IMR-90 (cell line): ENCODE results near the gene CREB3L1. TPM values are rescaled to one million over a fixed set of nuclear protein-coding genes. Genes with fewer than 3 reads are reported as not detected.

Experiments used
- ATAC-seq: fragments of 200-7000 bp; cut with Tn5 transposase; 2 replicates; pipeline ENCODE4 v1.9.1; 2020; ENCODE audit warnings: low read depth, mild to moderate bottlenecking, moderate library complexity
- BruUV-seq: library from RNA; stranded (reverse); fragments of 400-500 nt; replicated peaks from 2 replicates; lab custom pipeline; 2021; lab: Mats Ljungman, UMichigan
- CTCF ChIA-PET: fragments of 300-600 bp; formaldehyde crosslinking; extraction: SDS; loops from one replicate; lab custom pipeline; 2021; ENCODE audit warnings: antibody characterized with exemption; lab: Yijun Ruan, JAX
- POLR2A ChIA-PET: fragments of 300-600 bp; sonication (Branson Sonifier 250); formaldehyde crosslinking; loops from one replicate; lab custom pipeline; 2022; ENCODE audit warnings: antibody characterized with exemption; ENCODE audit not compliant: unreplicated experiment; lab: Charles Lee
- DNase-seq: peaks from one replicate; pipeline ENCODE4 v3.0.0; 2013
- H2AFZ ChIP-seq: replicated peaks from 2 replicates; pipeline ENCODE3; 2013; ENCODE audit warnings: low read length, mild to moderate bottlenecking; ENCODE audit not compliant: poor library complexity
- H2AK5ac ChIP-seq: 2 replicates; pipeline ENCODE4 v1.6.1; 2013; ENCODE audit warnings: low read depth, low read length, inconsistent platforms
- H2AK9ac ChIP-seq: replicated peaks from 2 replicates; pipeline ENCODE3; 2013; ENCODE audit warnings: mild to moderate bottlenecking, low read depth, low read length, moderate library complexity; ENCODE audit not compliant: poor library complexity
- H2BK120ac ChIP-seq: 2 replicates; pipeline ENCODE4 v1.6.1; 2013; ENCODE audit warnings: low read depth, low read length, inconsistent platforms
- H2BK15ac ChIP-seq: 3 replicates; pipeline ENCODE4 v1.6.1; 2013; ENCODE audit warnings: low read depth, low read length, inconsistent platforms
- H2BK20ac ChIP-seq: 2 replicates; pipeline ENCODE4 v1.6.1; 2013; ENCODE audit warnings: low read depth, mild to moderate bottlenecking, inconsistent platforms, low read length, moderate library complexity
- H2BK5ac ChIP-seq: 2 replicates; pipeline ENCODE4 v1.6.1; 2013; ENCODE audit warnings: mild to moderate bottlenecking, low read depth, low read length, inconsistent platforms; ENCODE audit not compliant: poor library complexity, severe bottlenecking
- H3K14ac ChIP-seq: replicated peaks from 2 replicates; pipeline ENCODE4 v1.6.1; 2013; ENCODE audit warnings: low read depth, low read length, inconsistent platforms
- H3K18ac ChIP-seq: 2 replicates; pipeline ENCODE4 v1.6.1; 2013; ENCODE audit warnings: low read depth, low read length, control low read depth
- H3K23ac ChIP-seq: 2 replicates; pipeline ENCODE4 v1.6.1; 2013; ENCODE audit warnings: low read depth, low read length, inconsistent platforms
- H3K27ac ChIP-seq: 2 replicates; pipeline ENCODE4 v1.5.1; 2013; ENCODE audit warnings: mild to moderate bottlenecking, control low read depth, low read length; ENCODE audit not compliant: insufficient read depth
- H3K27me3 ChIP-seq: 2 replicates; pipeline ENCODE4 v1.6.1; 2013; ENCODE audit warnings: low read length; ENCODE audit not compliant: control insufficient read depth, insufficient read depth
- H3K36me3 ChIP-seq: 2 replicates; pipeline ENCODE4 v1.6.1; 2013; ENCODE audit warnings: low read length, mixed read lengths; ENCODE audit not compliant: control insufficient read depth, insufficient read depth
- H3K4ac ChIP-seq: 2 replicates; pipeline ENCODE4 v1.6.1; 2013; ENCODE audit warnings: low read depth, low read length, inconsistent platforms
- H3K4me1 ChIP-seq: 2 replicates; pipeline ENCODE4 v1.6.1; 2013; ENCODE audit warnings: low read length, mixed read lengths; ENCODE audit not compliant: control insufficient read depth, insufficient read depth
- H3K4me2 ChIP-seq: 2 replicates; pipeline ENCODE4 v1.6.1; 2013; ENCODE audit warnings: low read depth, mild to moderate bottlenecking, control low read depth, low read length, moderate library complexity
- H3K4me3 ChIP-seq: 2 replicates; pipeline ENCODE4 v1.5.1; 2013; ENCODE audit warnings: low read depth, mild to moderate bottlenecking, control low read depth, low read length, moderate library complexity; ENCODE audit not compliant: insufficient read depth
- H3K56ac ChIP-seq: 2 replicates; pipeline ENCODE4 v1.6.1; 2013; ENCODE audit warnings: low read length, inconsistent platforms; ENCODE audit not compliant: insufficient read depth; ENCODE audit errors: extremely low read depth
- H3K79me1 ChIP-seq, 2 experiments: 2 replicates each; pipeline ENCODE4 v1.6.1; 2013; ENCODE audit warnings: low read length in 2 of 2, inconsistent platforms in 1 of 2, low read depth in 1 of 2
- H3K9ac ChIP-seq: 2 replicates; pipeline ENCODE4 v1.6.1; 2013; ENCODE audit warnings: low read depth, low read length, control low read depth
- H3K9me1 ChIP-seq: 2 replicates; pipeline ENCODE4 v1.6.1; 2013; ENCODE audit warnings: low read length, inconsistent platforms; ENCODE audit not compliant: insufficient read depth
- H3K9me3 ChIP-seq: 2 replicates; pipeline ENCODE4 v1.6.1; 2013; ENCODE audit warnings: low read length; ENCODE audit not compliant: control insufficient read depth, insufficient read depth
- H4K20me1 ChIP-seq: 2 replicates; pipeline ENCODE4 v1.6.1; 2013; ENCODE audit warnings: low read length, inconsistent platforms; ENCODE audit not compliant: insufficient read depth
- H4K5ac ChIP-seq: 2 replicates; pipeline ENCODE4 v1.6.1; 2013; ENCODE audit warnings: mild to moderate bottlenecking, low read depth, low read length, control low read depth
- H4K8ac ChIP-seq, 2 experiments: 2 replicates each; pipeline ENCODE4 v1.6.1; 2013; ENCODE audit warnings: low read depth in 2 of 2, low read length in 2 of 2, control low read depth in 1 of 2, inconsistent platforms in 1 of 2
- H4K91ac ChIP-seq: 2 replicates; pipeline ENCODE4 v1.6.1; 2013; ENCODE audit warnings: low read depth, low read length, inconsistent platforms; ENCODE audit not compliant: insufficient read depth
- BHLHE40 ChIP-seq: fragments of 150-350 bp; IDR thresholded peaks from 2 replicates; pipeline ENCODE4 v1.6.1; 2016; ENCODE audit warnings: mild to moderate bottlenecking, low read depth, low read length
- MXI1 ChIP-seq: IDR thresholded peaks from 2 replicates; pipeline ENCODE4 v1.6.1; 2012; ENCODE audit warnings: low read depth, mild to moderate bottlenecking, low read length, moderate library complexity, borderline replicate concordance
- RAD21 ChIP-seq: IDR thresholded peaks from 2 replicates; pipeline ENCODE4 v1.6.1; 2012; ENCODE audit warnings: low read length, improper control_type of control experiment
- SMC3 ChIP-seq: fragments of 150-350 bp; IDR thresholded peaks from 2 replicates; pipeline ENCODE4 v1.6.1; 2016; ENCODE audit warnings: low read depth, mild to moderate bottlenecking, antibody characterized with exemption, low read length, moderate library complexity
- WGBS, 2 experiments: methylation state at CpG; one replicate each; pipeline versions ENCODE4 v1.1.5 to v1.1.7; 2013; ENCODE audit warnings: missing lambda C conversion rate in 2 of 2; ENCODE audit not compliant: insufficient read length in 1 of 2; ENCODE audit errors: extremely low coverage in 2 of 2; 5-methylcytosine and 5-hydroxymethylcytosine counted together
- dilution Hi-C: fragments of 300-500 bp; cut with HindIII; formaldehyde crosslinking; loops from one replicate; pipeline ENCODE4 v1.14.3; 2018; ENCODE audit warnings: low sequenced_read_pairs; ENCODE audit not compliant: unreplicated experiment
- in situ Hi-C: fragments of 300-500 bp; cut with MboI; formaldehyde crosslinking; loops from 3 replicates; pipeline ENCODE4 v1.14.3; 2019; ENCODE audit warnings: low sequenced_read_pairs, inconsistent platforms, mixed read lengths
- intact Hi-C: fragments of 100-400 bp; cut with micrococcal nuclease; formaldehyde crosslinking; loops from 2 replicates; pipeline ENCODE4 v1.10.0; 2022
- polyA plus RNA-seq, 3 experiments: library from polyadenylated mRNA; depleted of rRNA; stranded (reverse); fragments of >200 nt; gene quantifications; 2 replicates each; pipeline ENCODE4 v1.2.3, GENCODE V29; 2012; ENCODE audit warnings: low replicate concordance in 1 of 3
- total RNA-seq: library from RNA; depleted of rRNA; stranded (reverse); fragments of >200 nt; gene quantifications from 2 replicates; pipeline ENCODE4 v1.2.3, GENCODE V29; 2012
- TF ChIP-seq, protein P1 (sequence below): conservative IDR thresholded peaks from 2 replicates; pipeline ENCODE4 v1.5.1; 2012; ENCODE audit warnings: mild to moderate bottlenecking, low read depth, low read length, improper control_type of control experiment
- TF ChIP-seq, protein P2 (sequence below): fragments of 150-350 bp; IDR thresholded peaks from 2 replicates; pipeline ENCODE4 v1.6.1; 2016; ENCODE audit warnings: low read depth, mild to moderate bottlenecking, low read length, moderate library complexity, borderline replicate concordance
- TF ChIP-seq, protein P3 (sequence below): fragments of 150-350 bp; IDR thresholded peaks from 2 replicates; pipeline ENCODE4 v1.6.1; 2017; ENCODE audit warnings: mild to moderate bottlenecking, antibody characterized with exemption, low read length, low read depth

The CREB3L1 gene
- total and polyA plus RNA-seq, 2 of the 4 experiments (the other 2 are of a cell fraction) = 8.1 to 82.3 TPM

DNA sequence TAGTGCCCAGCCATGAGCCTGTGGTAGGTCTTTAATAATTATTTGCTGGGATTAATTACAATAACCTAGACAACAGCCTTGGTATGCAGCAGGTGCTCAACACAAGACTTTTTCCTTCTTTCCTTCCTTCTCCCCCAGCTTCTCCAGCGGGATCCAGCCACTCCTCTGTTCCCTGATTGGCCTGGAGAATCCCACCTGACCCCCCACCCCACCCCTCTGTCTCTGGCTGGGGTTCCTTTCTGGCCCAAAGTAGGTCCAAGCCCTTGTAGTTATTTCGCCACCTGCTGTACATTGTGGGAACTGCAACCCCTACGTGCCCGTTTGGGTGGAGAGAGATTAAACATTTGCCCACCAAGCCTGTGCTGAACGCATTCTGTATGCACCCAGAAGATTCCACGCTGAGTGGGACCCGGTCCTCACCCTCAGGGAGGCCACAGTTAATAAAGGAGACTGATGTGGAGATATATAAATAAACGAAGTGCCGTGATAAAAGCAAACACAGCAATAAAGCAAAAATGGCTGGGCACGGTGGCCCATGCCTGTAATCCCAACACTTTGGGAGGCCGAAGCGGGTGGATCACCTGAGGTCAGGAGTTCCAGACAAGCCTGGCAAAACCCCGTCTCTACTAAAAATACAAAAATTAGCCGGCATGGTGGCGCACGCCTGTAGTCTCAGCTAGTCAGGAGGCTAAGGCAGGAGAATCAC lies 37.7 kb downstream of the CREB3L1 start:
- Histone ChIP-seq H3K4me3 (no peak overlapping the region), H3K14ac (no peak overlapping the region)

More for the DNA sequence above, 37.7 kb downstream of the CREB3L1 start:
- Histone ChIP-seq H3K4me1 (no peaks in the 10 kb centered on the region), H4K5ac (no peak overlapping the region), H3K79me1 (peaks cover 31 to 74% of the 10 kb centered on the region in 2 experiments), H4K8ac (no peak overlapping the region), H3K9me3 (no peaks in the 10 kb centered on the region), H3K18ac (no peak overlapping the region), H3K4me2 (no peak overlapping the region), H2AFZ (peak overlapping the region; percentile 56), H3K4ac (no peak overlapping the region), H3K9me1 (0 out of 2 replicates have a peak, but pooled peaks cover 2% of the 10 kb centered on the region), H4K91ac (no peak overlapping the region), H3K56ac (no peak overlapping the region), H3K23ac (no peak overlapping the region), H2BK20ac (no peak overlapping the region), H4K20me1 (peaks cover 18% of the 10 kb centered on the region), H2AK5ac (0 out of 2 replicates have a peak overlapping the region, but pooled peaks have one; percentile 57), H3K27me3 (no peaks in the 10 kb centered on the region), H2BK120ac (no peak overlapping the region), H2AK9ac (peak overlapping the region; percentile 66), H2BK5ac (no peak overlapping the region), H3K27ac (no peak overlapping the region), H3K36me3 (peaks cover 91% of the 10 kb centered on the region), H3K9ac (no peak overlapping the region), H2BK15ac (no peak overlapping the region)
- ATAC-seq (peak; percentile 88), DNase-seq (peak; percentile 71)
- intact Hi-C loops (loop anchor here (1.0 kb wide), 1 partner anchor 37 kb away; no protein-coding TSS in a partner anchor), in situ Hi-C loops (loop anchor here (25.0 kb wide), 1 partner anchor 203 kb away; the partner anchor contains the start of gene PHF21A), dilution Hi-C loops (no loop called here)
- POLR2A ChIA-PET = no interaction called here
- no TSS peak for BruUV-seq
- TF ChIP-seq, protein P1, sequence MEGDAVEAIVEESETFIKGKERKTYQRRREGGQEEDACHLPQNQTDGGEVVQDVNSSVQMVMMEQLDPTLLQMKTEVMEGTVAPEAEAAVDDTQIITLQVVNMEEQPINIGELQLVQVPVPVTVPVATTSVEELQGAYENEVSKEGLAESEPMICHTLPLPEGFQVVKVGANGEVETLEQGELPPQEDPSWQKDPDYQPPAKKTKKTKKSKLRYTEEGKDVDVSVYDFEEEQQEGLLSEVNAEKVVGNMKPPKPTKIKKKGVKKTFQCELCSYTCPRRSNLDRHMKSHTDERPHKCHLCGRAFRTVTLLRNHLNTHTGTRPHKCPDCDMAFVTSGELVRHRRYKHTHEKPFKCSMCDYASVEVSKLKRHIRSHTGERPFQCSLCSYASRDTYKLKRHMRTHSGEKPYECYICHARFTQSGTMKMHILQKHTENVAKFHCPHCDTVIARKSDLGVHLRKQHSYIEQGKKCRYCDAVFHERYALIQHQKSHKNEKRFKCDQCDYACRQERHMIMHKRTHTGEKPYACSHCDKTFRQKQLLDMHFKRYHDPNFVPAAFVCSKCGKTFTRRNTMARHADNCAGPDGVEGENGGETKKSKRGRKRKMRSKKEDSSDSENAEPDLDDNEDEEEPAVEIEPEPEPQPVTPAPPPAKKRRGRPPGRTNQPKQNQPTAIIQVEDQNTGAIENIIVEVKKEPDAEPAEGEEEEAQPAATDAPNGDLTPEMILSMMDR = peak; percentile 75
- no peak for TF ChIP-seq MXI1
- TF ChIP-seq, protein P2, sequence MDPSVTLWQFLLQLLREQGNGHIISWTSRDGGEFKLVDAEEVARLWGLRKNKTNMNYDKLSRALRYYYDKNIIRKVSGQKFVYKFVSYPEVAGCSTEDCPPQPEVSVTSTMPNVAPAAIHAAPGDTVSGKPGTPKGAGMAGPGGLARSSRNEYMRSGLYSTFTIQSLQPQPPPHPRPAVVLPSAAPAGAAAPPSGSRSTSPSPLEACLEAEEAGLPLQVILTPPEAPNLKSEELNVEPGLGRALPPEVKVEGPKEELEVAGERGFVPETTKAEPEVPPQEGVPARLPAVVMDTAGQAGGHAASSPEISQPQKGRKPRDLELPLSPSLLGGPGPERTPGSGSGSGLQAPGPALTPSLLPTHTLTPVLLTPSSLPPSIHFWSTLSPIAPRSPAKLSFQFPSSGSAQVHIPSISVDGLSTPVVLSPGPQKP = no peak
- peak; percentile 73 for TF ChIP-seq RAD21
- TF ChIP-seq BHLHE40 = no peak
- TF ChIP-seq SMC3 = peak; percentile 77
- TF ChIP-seq, protein P3, sequence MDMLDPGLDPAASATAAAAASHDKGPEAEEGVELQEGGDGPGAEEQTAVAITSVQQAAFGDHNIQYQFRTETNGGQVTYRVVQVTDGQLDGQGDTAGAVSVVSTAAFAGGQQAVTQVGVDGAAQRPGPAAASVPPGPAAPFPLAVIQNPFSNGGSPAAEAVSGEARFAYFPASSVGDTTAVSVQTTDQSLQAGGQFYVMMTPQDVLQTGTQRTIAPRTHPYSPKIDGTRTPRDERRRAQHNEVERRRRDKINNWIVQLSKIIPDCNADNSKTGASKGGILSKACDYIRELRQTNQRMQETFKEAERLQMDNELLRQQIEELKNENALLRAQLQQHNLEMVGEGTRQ = peak; percentile 86
- 100% methylated on average over 3 of the region's 16 CpGs; no CpG with 5 or more reads in 1 of the 2 experiments for WGBS, 2 experiments
- CTCF ChIA-PET = interaction anchor here (0.5 to 1.2 kb wide), 6 partner anchors 8 to 76 kb away, joined by 3 to 4 read pairs (median 4); no protein-coding TSS in a partner anchor
